Esophagus muscularis mucosa (tissue), 4 donors: ENCODE measurements around the gene FAM120B.

Experiments used
- EP300 ChIP-seq: sonication (generic); formaldehyde crosslinking; IDR thresholded peaks from one replicate; pipeline ENCODE4 v1.6.1; 2017; ENCODE audit warnings: antibody characterized with exemption
- POLR2AphosphoS5 ChIP-seq, 2 donors: sonication (generic); formaldehyde crosslinking; IDR thresholded peaks; one replicate each; pipeline ENCODE4 v1.6.1; 2017; ENCODE audit warnings: antibody characterized with exemption in 2 of 2
- TF ChIP-seq, protein P1 (sequence below), 3 experiments: fragments of 200-600 bp in 2 of 3; fragments of 450-650 bp in 1 of 3; sonication (generic) in 2 of 3; IDR thresholded peaks; one replicate each; pipeline ENCODE4 v1.5.1; 2017 to 2019; ENCODE audit warnings: antibody characterized with exemption in 3 of 3, mild to moderate bottlenecking in 2 of 3, moderate library complexity in 1 of 3

DNA sequence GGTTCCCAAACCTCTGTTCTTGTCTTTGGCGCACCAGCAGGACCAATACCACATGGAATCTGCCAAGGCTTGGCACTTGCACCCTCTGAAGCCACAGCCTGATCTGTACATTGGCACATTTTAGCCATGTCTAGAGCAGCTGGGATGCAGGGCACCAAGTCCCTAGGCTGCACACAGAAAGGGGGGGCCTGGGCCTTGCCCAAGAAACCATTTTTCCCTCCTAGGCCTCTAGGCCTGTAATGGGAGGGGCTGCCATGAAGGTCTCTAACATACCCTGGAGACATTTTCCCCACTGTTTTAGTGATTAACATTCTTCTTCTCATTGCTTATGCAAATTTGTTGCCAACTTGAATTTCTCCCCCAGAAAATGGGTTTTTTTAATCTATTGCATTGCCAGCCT is 5.4 kb upstream of the FAM120B start:
- TF ChIP-seq, protein P1, sequence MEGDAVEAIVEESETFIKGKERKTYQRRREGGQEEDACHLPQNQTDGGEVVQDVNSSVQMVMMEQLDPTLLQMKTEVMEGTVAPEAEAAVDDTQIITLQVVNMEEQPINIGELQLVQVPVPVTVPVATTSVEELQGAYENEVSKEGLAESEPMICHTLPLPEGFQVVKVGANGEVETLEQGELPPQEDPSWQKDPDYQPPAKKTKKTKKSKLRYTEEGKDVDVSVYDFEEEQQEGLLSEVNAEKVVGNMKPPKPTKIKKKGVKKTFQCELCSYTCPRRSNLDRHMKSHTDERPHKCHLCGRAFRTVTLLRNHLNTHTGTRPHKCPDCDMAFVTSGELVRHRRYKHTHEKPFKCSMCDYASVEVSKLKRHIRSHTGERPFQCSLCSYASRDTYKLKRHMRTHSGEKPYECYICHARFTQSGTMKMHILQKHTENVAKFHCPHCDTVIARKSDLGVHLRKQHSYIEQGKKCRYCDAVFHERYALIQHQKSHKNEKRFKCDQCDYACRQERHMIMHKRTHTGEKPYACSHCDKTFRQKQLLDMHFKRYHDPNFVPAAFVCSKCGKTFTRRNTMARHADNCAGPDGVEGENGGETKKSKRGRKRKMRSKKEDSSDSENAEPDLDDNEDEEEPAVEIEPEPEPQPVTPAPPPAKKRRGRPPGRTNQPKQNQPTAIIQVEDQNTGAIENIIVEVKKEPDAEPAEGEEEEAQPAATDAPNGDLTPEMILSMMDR (IDR thresholded peaks at IDR 0.05) = no peak
- no peak for TF ChIP-seq EP300
- TF ChIP-seq POLR2AphosphoS5 (IDR thresholded peaks at IDR 0.05) = no peak
